Astrocyte (in vitro differentiated cells and primary cell): ENCODE measurements around the gene MYO6.

Experiments
- EZH2 ChIP-seq: IDR thresholded peaks from 2 replicates; pipeline ENCODE4 v1.6.1; 2012; ENCODE audit warnings: mild to moderate bottlenecking, low read length, inconsistent platforms; ENCODE audit not compliant: insufficient read depth
- TF ChIP-seq, protein P1 (sequence below): IDR thresholded peaks from 2 replicates; pipeline ENCODE4 v1.5.1; 2011; ENCODE audit warnings: low read depth, mild to moderate bottlenecking, inconsistent platforms, low read length, moderate library complexity; ENCODE audit not compliant: insufficient read depth

DNA sequence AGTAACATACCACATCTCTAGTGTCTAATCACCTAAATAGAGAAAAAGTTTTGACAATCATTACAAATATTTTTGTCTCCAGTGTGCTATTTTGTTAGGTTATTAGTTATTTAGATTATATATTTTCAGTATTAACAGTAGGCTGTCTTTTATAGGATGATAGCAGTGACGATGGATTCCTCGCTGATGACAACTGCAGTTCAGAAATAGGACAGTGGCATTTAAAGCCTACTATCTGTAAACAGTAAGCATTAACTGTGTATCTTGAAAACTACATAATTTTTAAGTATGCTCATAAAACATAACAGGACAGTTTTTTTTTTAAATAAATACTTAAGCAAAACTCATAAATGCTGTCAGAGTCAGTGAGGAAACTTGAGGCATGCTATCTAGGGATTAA is 37.9 kb upstream of the MYO6 start:
- TF ChIP-seq, protein P1, sequence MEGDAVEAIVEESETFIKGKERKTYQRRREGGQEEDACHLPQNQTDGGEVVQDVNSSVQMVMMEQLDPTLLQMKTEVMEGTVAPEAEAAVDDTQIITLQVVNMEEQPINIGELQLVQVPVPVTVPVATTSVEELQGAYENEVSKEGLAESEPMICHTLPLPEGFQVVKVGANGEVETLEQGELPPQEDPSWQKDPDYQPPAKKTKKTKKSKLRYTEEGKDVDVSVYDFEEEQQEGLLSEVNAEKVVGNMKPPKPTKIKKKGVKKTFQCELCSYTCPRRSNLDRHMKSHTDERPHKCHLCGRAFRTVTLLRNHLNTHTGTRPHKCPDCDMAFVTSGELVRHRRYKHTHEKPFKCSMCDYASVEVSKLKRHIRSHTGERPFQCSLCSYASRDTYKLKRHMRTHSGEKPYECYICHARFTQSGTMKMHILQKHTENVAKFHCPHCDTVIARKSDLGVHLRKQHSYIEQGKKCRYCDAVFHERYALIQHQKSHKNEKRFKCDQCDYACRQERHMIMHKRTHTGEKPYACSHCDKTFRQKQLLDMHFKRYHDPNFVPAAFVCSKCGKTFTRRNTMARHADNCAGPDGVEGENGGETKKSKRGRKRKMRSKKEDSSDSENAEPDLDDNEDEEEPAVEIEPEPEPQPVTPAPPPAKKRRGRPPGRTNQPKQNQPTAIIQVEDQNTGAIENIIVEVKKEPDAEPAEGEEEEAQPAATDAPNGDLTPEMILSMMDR: no peak
- TF ChIP-seq EZH2: no peak
